K562 (cell line): ENCODE results near the gene GPR33. TPM values are rescaled to one million over a fixed set of nuclear protein-coding genes. Genes with fewer than 3 reads are reported as not detected.
"Not testable (repeated sequence)": the region's sequence is repeated elsewhere in the genome, so short reads cannot be mapped to it uniquely, and the experiment has no call there.

ENCODE experiments used
- ATAC-seq: fragments of 200-7000 bp; cut with Tn5 transposase; 3 replicates; pipeline ENCODE4 v1.9.1; 2020; ENCODE audit warnings: moderate library complexity
- BruUV-seq: library from RNA; stranded (reverse); fragments of 400-500 nt; replicated peaks from 2 replicates; lab custom pipeline; 2021; lab: Mats Ljungman, UMichigan
- CTCF ChIA-PET: fragments of 300-600 bp; formaldehyde crosslinking; extraction: SDS; loops from one replicate; lab custom pipeline; 2021; ENCODE audit warnings: low intra/inter-chr PET ratio; lab: Yijun Ruan, JAX
- POLR2A ChIA-PET: fragments of 300-600, 350-650 bp; sonication (Branson Sonifier 250); formaldehyde crosslinking; extraction: SDS; loops from one replicate; lab custom pipeline; 2021; ENCODE audit warnings: antibody characterized with exemption, inconsistent platforms; lab: Yijun Ruan, JAX
- DNase-seq, 4 experiments: peaks; one replicate each; pipeline versions ENCODE4 v3.0.0 to v3.0.0-alpha.2; 2011 to 2018; ENCODE audit warnings: low spot score in 3 of 4, mixed read lengths in 3 of 4; ENCODE audit errors: extremely low read depth in 1 of 4
- FAIRE-seq: peaks from 2 replicates; lab custom pipeline; 2011; peaks lifted over from hg19 to GRCh38; lab: Jason Lieb, UNC
- H2AFZ ChIP-seq: 2 replicates; pipeline ENCODE4 v1.6.0; 2011; ENCODE audit warnings: low read depth, low read length, control low read depth, inconsistent platforms
- H3K27ac ChIP-seq: fragments of 200-600 bp; 3 replicates; pipeline ENCODE4 v1.8.0; 2011; ENCODE audit warnings: low read depth, mild to moderate bottlenecking, control low read depth, inconsistent platforms, low read length, moderate library complexity, mixed read lengths; ENCODE audit errors: extremely low read depth
- H3K27me3 ChIP-seq, 2 experiments: fragments of 300-600 bp in 1 of 2; 2 replicates in 1 of 2; 3 replicates in 1 of 2; pipeline versions ENCODE4 v1.6.0 to v1.8.0; 2011; ENCODE audit warnings: inconsistent platforms in 2 of 2, low read length in 2 of 2, mild to moderate bottlenecking in 1 of 2, mixed read lengths in 1 of 2, moderate library complexity in 1 of 2; ENCODE audit not compliant: control insufficient read depth in 2 of 2, insufficient read depth in 2 of 2
- H3K36me3 ChIP-seq: fragments of 300-600 bp; 3 replicates; pipeline ENCODE4 v1.8.0; 2011; ENCODE audit warnings: mild to moderate bottlenecking, low read length, inconsistent platforms; ENCODE audit not compliant: control insufficient read depth, insufficient read depth
- H3K4me1 ChIP-seq, 2 experiments: fragments of 200-600 bp in 1 of 2; replicated peaks in 1 of 2; 2 replicates in 1 of 2; 3 replicates in 1 of 2; pipeline versions ENCODE4 v1.5.1 to v1.8.0; 2011; ENCODE audit warnings: inconsistent platforms in 2 of 2, low read length in 2 of 2, mild to moderate bottlenecking in 1 of 2, mixed read lengths in 1 of 2, moderate library complexity in 1 of 2; ENCODE audit not compliant: control insufficient read depth in 2 of 2, insufficient read depth in 2 of 2
- H3K4me2 ChIP-seq: 2 replicates; pipeline ENCODE4 v1.6.1; 2011; ENCODE audit warnings: low read length, control low read depth, inconsistent platforms, mixed read lengths; ENCODE audit not compliant: insufficient read depth
- H3K4me3 ChIP-seq: fragments of 200-600 bp; sonication (generic), shearing (Covaris generic); 2 replicates; pipeline ENCODE4 v1.5.1; 2016; ENCODE audit warnings: control low read depth, inconsistent platforms
- H3K79me2 ChIP-seq: fragments of 200-600 bp; 3 replicates; pipeline ENCODE4 v1.8.0; 2011; ENCODE audit warnings: low read length, inconsistent platforms; ENCODE audit not compliant: control insufficient read depth, insufficient read depth
- H3K9ac ChIP-seq, 2 experiments: 2 replicates each; pipeline versions ENCODE4 v1.6.0 to v1.6.1; 2011; ENCODE audit warnings: low read depth in 2 of 2, low read length in 2 of 2, control low read depth in 1 of 2, inconsistent platforms in 1 of 2, mild to moderate bottlenecking in 1 of 2, mixed read lengths in 1 of 2; ENCODE audit not compliant: insufficient read depth in 1 of 2
- H3K9me1 ChIP-seq: one replicate; pipeline ENCODE4 v1.6.0; 2011; ENCODE audit warnings: inconsistent platforms, mild to moderate bottlenecking, low read length, moderate library complexity; ENCODE audit not compliant: control insufficient read depth, insufficient read depth
- H3K9me3 ChIP-seq: replicated peaks from 2 replicates; pipeline ENCODE4 v1.5.1; 2011; ENCODE audit warnings: low read depth, low read length, inconsistent platforms; ENCODE audit not compliant: control insufficient read depth, insufficient read depth
- H4K20me1 ChIP-seq: replicated peaks from 2 replicates; pipeline ENCODE4 v1.6.1; 2011; ENCODE audit warnings: low read length, inconsistent platforms, mixed read lengths; ENCODE audit not compliant: control insufficient read depth, insufficient read depth
- EGR1 ChIP-seq: fragments of 450-650 bp; conservative IDR thresholded peaks from 2 replicates; pipeline ENCODE4 v1.6.1; 2017; ENCODE audit warnings: mild to moderate bottlenecking
- HNRNPLL ChIP-seq: fragments of 200-400 bp; formaldehyde crosslinking; IDR thresholded peaks from 2 replicates; pipeline ENCODE4 v1.6.1; 2017; ENCODE audit warnings: low read length, low read depth, mild to moderate bottlenecking; ENCODE audit not compliant: poor library complexity, severe bottlenecking
- MBD2 ChIP-seq: sonication (generic); IDR thresholded peaks from 2 replicates; pipeline ENCODE4 v1.6.1; 2016; ENCODE audit warnings: low read depth, borderline replicate concordance
- NCOA6 ChIP-seq: fragments of 450-650 bp; IDR thresholded peaks from 2 replicates; pipeline ENCODE4 v1.6.1; 2017; ENCODE audit warnings: mild to moderate bottlenecking
- NR3C1 ChIP-seq: sonication (generic); formaldehyde crosslinking; IDR thresholded peaks from 2 replicates; pipeline ENCODE4 v1.8.1; 2022; ENCODE audit warnings: missing genetic modification reagents
- POLR2H ChIP-seq: IDR thresholded peaks from 2 replicates; pipeline ENCODE4 v1.6.1; 2016; ENCODE audit warnings: missing genetic modification characterization, low read depth, mild to moderate bottlenecking, control low read depth, missing compliant biosample characterization, moderate library complexity
- RAD21 ChIP-seq, 2 experiments: fragments of 250-450 bp in 1 of 2; fragments of 450-650 bp in 1 of 2; sonication (Bioruptor Pico) in 1 of 2; formaldehyde crosslinking in 1 of 2; IDR thresholded peaks in 1 of 2; conservative IDR thresholded peaks in 1 of 2; 2 replicates each; pipeline versions ENCODE4 v1.4.0 to v1.8.0; 2020 to 2022; ENCODE audit warnings: mild to moderate bottlenecking in 2 of 2, moderate library complexity in 1 of 2
- SMARCA4 ChIP-seq: fragments of 450-650 bp; IDR thresholded peaks from 2 replicates; pipeline ENCODE4 v1.6.1; 2016
- ZNF79 ChIP-seq: fragments of 250-450 bp; sonication (Bioruptor Pico); IDR thresholded peaks from 2 replicates; pipeline ENCODE4 v1.4.0; 2020; ENCODE audit warnings: low read depth, mild to moderate bottlenecking, moderate library complexity
- WGBS: fragments of 100-300 bp; shearing (Covaris generic); methylation state at CpG from one replicate; pipeline ENCODE4 v1.1.6; 2016; ENCODE audit warnings: low coverage, mixed read lengths; ENCODE audit not compliant: insufficient coverage; ENCODE audit errors: missing lambda C conversion rate; 5-methylcytosine and 5-hydroxymethylcytosine counted together
- in situ Hi-C: fragments of 300-500 bp; cut with MboI; formaldehyde crosslinking; loops from 4 replicates; pipeline ENCODE4 v1.15.0; 2018; ENCODE audit warnings: inconsistent platforms, mixed read lengths
- intact Hi-C: fragments of 100-400 bp; cut with micrococcal nuclease; formaldehyde crosslinking; loops from 2 replicates; pipeline ENCODE4 v1.14.2; 2022
- polyA plus RNA-seq, 8 experiments: library from polyadenylated mRNA; depleted of rRNA in 4 of 8; stranded (reverse) in 5 of 8; unstranded in 3 of 8; fragments of >200 nt; fragmentation: Nextera tagmentation in 2 of 8; fragmentation: Illumina TruSeq in 1 of 8; extraction: Ambion mirVana in 2 of 8; extraction: Trizol in 1 of 8; gene quantifications; 2 replicates each; pipeline versions ENCODE4 v1.2.1 to v1.2.3, GENCODE V29; 2011 to 2014; ENCODE audit warnings: inconsistent platforms in 1 of 8, missing spikeins in 1 of 8
- total RNA-seq, 7 experiments: library from RNA; depleted of rRNA in 6 of 7; stranded (reverse); fragments of >200 nt in 6 of 7; fragmentation: Illumina TruSeq in 2 of 7; extraction: Trizol in 2 of 7; gene quantifications; 2 replicates each; pipeline versions ENCODE4 v1.2.1 to v1.2.3, GENCODE V29; 2011 to 2021; ENCODE audit warnings: low replicate concordance in 1 of 7
- TF ChIP-seq, protein P1 (sequence below): sonication (generic); formaldehyde crosslinking; IDR thresholded peaks from 2 replicates; pipeline ENCODE4 v1.9.0; 2022; ENCODE audit warnings: mild to moderate bottlenecking, missing genetic modification reagents
- TF ChIP-seq, protein P2 (sequence below): fragments of 450-650 bp; IDR thresholded peaks from 2 replicates; pipeline ENCODE4 v1.6.1; 2016; ENCODE audit warnings: missing biosample characterization, missing genetic modification characterization
- TF ChIP-seq, protein P3 (sequence below): fragments of 450-650 bp; formaldehyde crosslinking; IDR thresholded peaks from 2 replicates; pipeline ENCODE4 v1.4.0; 2020; ENCODE audit warnings: mild to moderate bottlenecking, moderate library complexity

The GPR33 gene
- total and polyA plus RNA-seq, 9 of the 15 experiments (the other 6 are each of a cell fraction or from before 2014, with no cell fraction given): not detected

DNA sequence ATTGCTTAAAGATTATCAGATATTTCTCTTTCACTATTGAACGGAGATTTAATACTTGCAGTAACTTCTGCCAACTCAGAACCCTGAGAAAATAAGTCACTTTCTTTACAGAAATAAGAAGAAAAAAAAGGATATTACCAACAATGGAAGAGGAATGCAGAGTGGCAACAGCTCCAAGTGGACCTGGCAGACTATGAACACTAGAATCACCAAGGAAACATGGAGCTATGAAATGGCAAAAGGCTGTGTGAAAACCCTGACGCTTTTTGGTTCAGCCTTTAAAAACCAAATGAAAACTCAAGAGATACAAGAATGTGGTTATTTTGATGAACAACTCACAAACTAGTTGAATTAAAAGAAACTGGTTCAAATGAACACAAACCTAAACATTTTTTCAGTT lies 48.3 kb downstream of the GPR33 start (continued):
- TF ChIP-seq, protein P1, sequence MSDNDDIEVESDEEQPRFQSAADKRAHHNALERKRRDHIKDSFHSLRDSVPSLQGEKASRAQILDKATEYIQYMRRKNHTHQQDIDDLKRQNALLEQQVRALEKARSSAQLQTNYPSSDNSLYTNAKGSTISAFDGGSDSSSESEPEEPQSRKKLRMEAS: no peak

DNA sequence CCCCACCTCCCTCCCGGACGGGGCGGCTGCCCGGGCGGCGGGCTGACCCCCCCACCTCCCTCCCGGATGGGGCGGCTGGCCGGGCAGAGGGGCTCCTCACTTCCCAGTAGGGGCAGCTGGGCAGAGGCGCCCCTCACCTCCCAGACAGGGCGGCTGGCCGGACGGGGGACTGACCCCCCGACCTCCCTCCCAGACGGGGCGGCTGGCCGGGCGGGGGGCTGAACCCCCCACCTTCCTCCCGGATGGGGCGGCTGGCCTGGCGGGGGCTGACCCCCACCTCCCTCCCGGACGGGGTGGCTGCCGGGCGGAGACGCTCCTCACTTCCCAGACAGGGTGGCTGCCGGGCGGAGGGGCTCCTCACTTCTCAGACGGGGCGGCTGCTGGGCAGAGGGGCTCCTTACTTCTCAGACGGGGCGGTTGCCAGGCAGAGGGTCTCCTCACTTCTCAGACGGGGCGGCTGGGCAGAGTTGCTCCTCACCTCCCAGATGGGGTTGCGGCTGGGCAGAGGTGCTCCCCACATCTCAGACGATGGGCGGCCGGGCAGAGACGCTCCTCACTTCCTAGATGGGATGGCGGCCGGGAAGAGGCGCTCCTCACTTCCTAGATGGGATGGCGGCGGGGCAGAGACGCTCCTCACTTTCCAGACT lies 50.7 kb downstream of the GPR33 start:
- H3K4me2 ChIP-seq, intact Hi-C loops, H2AFZ ChIP-seq, FAIRE-seq, H3K4me1 ChIP-seq, ATAC-seq, H3K4me3 ChIP-seq, H3K36me3 ChIP-seq, H4K20me1 ChIP-seq, H3K27ac ChIP-seq, BruUV-seq, POLR2A ChIA-PET, H3K9ac ChIP-seq, H3K79me2 ChIP-seq, H3K9me3 ChIP-seq, in situ Hi-C loops, CTCF ChIA-PET, H3K27me3 ChIP-seq, DNase-seq, H3K9me1 ChIP-seq: not testable (repeated sequence)
- no CpG with 5 or more reads among the region's 45 CpGs for WGBS

DNA sequence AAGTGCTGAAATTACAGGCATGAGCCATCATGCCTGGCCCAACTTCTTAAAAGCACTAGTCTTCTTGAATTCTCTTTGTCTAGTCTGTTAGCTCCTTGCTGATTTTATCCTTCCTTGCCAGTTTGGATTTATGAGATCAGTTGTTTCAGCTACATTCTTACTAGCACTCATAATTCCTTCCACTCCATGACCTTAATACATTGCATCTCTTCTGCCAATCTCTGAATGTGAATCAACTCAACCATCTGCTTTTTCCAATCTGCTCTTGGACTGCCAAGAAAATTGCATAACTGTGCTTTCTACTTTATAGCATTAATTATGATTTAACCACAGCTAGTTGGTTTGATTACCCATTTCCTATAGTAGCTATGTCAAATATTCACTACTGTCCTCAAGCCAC lies 52.6 kb downstream of the GPR33 start:
- in situ Hi-C loops: no loop called here
- Histone ChIP-seq H3K4me2 (no peak overlapping the region), H3K27ac (no peak overlapping the region), H3K79me2 (no peaks in the 10 kb centered on the region), H3K9me3 (no peaks in the 10 kb centered on the region), H3K36me3 (no peaks in the 10 kb centered on the region), H2AFZ (no peak overlapping the region), H3K4me3 (no peak overlapping the region), H4K20me1 (no peaks in the 10 kb centered on the region), H3K9ac (no peak overlapping the region), H3K4me1 (no peaks in the 10 kb centered on the region), H3K27me3 (no peaks in the 10 kb centered on the region), H3K9me1 (no peaks in the 10 kb centered on the region)
- POLR2A ChIA-PET: interaction anchor here (0.5 to 0.6 kb wide), 2 partner anchors 410 to 1172 kb away, joined by 3 read pairs; partner anchors contain the start of gene AP4S1
- FAIRE-seq (no peak), ATAC-seq (no peak), DNase-seq (no peak)
- CTCF ChIA-PET: no interaction called here
- intact Hi-C loops: no loop called here
- no TSS peak for BruUV-seq
- TF ChIP-seq, protein P2, sequence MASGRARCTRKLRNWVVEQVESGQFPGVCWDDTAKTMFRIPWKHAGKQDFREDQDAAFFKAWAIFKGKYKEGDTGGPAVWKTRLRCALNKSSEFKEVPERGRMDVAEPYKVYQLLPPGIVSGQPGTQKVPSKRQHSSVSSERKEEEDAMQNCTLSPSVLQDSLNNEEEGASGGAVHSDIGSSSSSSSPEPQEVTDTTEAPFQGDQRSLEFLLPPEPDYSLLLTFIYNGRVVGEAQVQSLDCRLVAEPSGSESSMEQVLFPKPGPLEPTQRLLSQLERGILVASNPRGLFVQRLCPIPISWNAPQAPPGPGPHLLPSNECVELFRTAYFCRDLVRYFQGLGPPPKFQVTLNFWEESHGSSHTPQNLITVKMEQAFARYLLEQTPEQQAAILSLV (tag): no peak
- TF ChIP-seq NR3C1 (CRISPR knock-in tag) (no peak), MBD2 (no peak), ZNF79 (CRISPR knock-in tag) (no peak), POLR2H (tag) (no peak), SMARCA4 (no peak), RAD21 (CRISPR knock-in tag; conservative IDR thresholded peaks at IDR 0.05 in 1 of 2, IDR thresholded peaks at IDR 0.05 in 1 of 2) (no peak), NCOA6 (no peak), HNRNPLL (no peak), EGR1 (no peak)
- TF ChIP-seq, protein P3, sequence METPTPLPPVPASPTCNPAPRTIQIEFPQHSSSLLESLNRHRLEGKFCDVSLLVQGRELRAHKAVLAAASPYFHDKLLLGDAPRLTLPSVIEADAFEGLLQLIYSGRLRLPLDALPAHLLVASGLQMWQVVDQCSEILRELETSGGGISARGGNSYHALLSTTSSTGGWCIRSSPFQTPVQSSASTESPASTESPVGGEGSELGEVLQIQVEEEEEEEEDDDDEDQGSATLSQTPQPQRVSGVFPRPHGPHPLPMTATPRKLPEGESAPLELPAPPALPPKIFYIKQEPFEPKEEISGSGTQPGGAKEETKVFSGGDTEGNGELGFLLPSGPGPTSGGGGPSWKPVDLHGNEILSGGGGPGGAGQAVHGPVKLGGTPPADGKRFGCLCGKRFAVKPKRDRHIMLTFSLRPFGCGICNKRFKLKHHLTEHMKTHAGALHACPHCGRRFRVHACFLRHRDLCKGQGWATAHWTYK: no peak
